Gastroesophageal sphincter (tissue), 3 donors: ENCODE results near the gene ANO5.

Source experiments
- EP300 ChIP-seq: sonication (generic); formaldehyde crosslinking; IDR thresholded peaks from one replicate; pipeline ENCODE4 v1.6.1; 2017; ENCODE audit warnings: antibody characterized with exemption, mild to moderate bottlenecking
- TF ChIP-seq, protein P1 (sequence below), 4 experiments: fragments of 200-600 bp in 2 of 4; fragments of 450-650 bp in 2 of 4; sonication (generic) in 1 of 4; IDR thresholded peaks; one replicate each; pipeline ENCODE4 v1.5.1; 2017 to 2019; ENCODE audit warnings: antibody characterized with exemption in 4 of 4, mild to moderate bottlenecking in 2 of 4, moderate library complexity in 2 of 4

GRCh38 chr11:22194907-22195306, 2.0 kb downstream of the ANO5 start:
- TF ChIP-seq EP300: no peak
- TF ChIP-seq, protein P1, sequence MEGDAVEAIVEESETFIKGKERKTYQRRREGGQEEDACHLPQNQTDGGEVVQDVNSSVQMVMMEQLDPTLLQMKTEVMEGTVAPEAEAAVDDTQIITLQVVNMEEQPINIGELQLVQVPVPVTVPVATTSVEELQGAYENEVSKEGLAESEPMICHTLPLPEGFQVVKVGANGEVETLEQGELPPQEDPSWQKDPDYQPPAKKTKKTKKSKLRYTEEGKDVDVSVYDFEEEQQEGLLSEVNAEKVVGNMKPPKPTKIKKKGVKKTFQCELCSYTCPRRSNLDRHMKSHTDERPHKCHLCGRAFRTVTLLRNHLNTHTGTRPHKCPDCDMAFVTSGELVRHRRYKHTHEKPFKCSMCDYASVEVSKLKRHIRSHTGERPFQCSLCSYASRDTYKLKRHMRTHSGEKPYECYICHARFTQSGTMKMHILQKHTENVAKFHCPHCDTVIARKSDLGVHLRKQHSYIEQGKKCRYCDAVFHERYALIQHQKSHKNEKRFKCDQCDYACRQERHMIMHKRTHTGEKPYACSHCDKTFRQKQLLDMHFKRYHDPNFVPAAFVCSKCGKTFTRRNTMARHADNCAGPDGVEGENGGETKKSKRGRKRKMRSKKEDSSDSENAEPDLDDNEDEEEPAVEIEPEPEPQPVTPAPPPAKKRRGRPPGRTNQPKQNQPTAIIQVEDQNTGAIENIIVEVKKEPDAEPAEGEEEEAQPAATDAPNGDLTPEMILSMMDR (IDR thresholded peaks at IDR 0.05): peak in 1 of 4 experiments; percentile 17
